NT2/D1 (cell line): ENCODE measurements around the gene CMPK2.

Source experiments
- DNase-seq: peaks from one replicate; pipeline ENCODE4 v3.0.0-alpha.2; 2011; ENCODE audit warnings: low read depth, low spot score
- H3K27me3 ChIP-seq: 2 replicates; pipeline ENCODE4 v1.6.0; 2011; ENCODE audit warnings: mild to moderate bottlenecking; ENCODE audit not compliant: insufficient read length, insufficient read depth
- H3K36me3 ChIP-seq: 2 replicates; pipeline ENCODE4 v1.6.1; 2011; ENCODE audit warnings: mild to moderate bottlenecking, low read length, mixed read lengths; ENCODE audit not compliant: insufficient read depth, insufficient read length
- H3K4me1 ChIP-seq: 2 replicates; pipeline ENCODE4 v1.5.1; 2011; ENCODE audit not compliant: insufficient read depth, insufficient read length
- H3K4me3 ChIP-seq: 2 replicates; pipeline ENCODE4 v1.5.1; 2011; ENCODE audit warnings: low read depth; ENCODE audit not compliant: insufficient read length
- H3K9ac ChIP-seq: 2 replicates; pipeline ENCODE4 v1.6.0; 2011; ENCODE audit warnings: low read depth; ENCODE audit not compliant: insufficient read length
- H3K9me3 ChIP-seq: 2 replicates; pipeline ENCODE4 v1.5.1; 2011; ENCODE audit warnings: mild to moderate bottlenecking, low read length; ENCODE audit not compliant: insufficient read depth
- SUZ12 ChIP-seq: IDR thresholded peaks from 2 replicates; pipeline ENCODE4 v1.6.1; 2011; ENCODE audit not compliant: insufficient read length, insufficient read depth; ENCODE audit errors: extremely low read depth
- YY1 ChIP-seq: IDR thresholded peaks from 2 replicates; pipeline ENCODE4 v1.6.1; 2011; ENCODE audit not compliant: insufficient read length, insufficient read depth
- ZNF274 ChIP-seq: IDR thresholded peaks from 2 replicates; pipeline ENCODE4 v1.6.1; 2011; ENCODE audit warnings: mild to moderate bottlenecking, low read depth, low read length

CMPK2 gene

DNA sequence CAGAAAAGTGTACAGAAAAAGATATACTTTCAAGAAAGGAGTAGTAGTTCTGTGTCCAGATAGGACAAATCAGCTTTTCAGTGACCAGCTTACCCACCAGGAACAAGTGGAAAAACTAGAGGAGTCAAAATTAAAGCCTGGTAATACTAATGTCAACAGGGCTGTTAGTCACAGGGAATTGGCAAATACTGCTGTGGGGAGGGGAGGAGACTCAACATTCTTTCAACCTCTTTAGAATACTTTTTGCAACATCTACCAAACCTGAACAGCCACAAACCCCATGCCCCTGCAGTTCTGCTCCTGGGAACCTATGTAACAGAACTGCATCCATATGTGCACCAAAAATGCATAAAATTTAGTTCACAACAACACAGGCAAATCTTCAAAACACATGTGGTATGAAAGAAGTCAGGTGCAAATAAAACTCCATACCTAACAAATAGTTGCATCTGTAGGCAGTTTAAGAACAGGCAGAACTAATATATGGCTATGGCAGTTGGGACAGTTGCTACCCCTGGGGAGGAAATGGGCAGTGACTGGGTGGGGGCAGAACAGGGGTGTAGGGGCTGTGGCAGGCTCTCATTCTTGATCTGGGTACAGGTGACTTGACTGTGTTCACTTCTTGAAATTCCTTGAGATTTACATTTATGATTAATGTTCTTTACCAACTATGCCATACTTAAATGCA lies 9.7 kb downstream of the CMPK2 start:
- no peak for TF ChIP-seq YY1
- no peak for TF ChIP-seq ZNF274
- TF ChIP-seq SUZ12: no peak
- H3K4me3 ChIP-seq: no peak overlapping the region

DNA sequence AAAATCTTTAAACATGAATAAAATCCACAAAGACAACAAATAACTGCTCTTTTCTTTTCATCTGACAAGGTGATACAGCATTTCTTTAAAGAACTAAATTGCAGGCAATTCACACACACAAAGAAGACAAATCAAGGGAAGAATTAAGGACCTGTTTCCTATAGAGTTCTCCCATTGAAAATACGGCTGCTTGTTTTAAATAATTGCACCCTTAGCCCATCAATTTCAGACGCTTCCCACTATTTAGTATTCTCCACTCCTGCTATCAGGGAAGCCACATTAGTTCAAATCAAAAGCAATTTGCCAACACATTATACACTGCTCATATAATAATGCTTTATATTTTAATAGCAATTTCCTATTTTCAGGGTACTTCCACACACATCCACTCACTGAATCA lies 11.3 kb downstream of the CMPK2 start:
- TF ChIP-seq ZNF274: no peak
- no peak for TF ChIP-seq YY1
- no peak for TF ChIP-seq SUZ12
- DNase-seq: no peak
- Histone ChIP-seq H3K4me3 (no peak overlapping the region), H3K4me1 (no peaks in the 10 kb centered on the region), H3K27me3 (no peaks in the 10 kb centered on the region), H3K36me3 (no peaks in the 10 kb centered on the region), H3K9ac (no peak overlapping the region), H3K9me3 (peaks cover 8% of the 10 kb centered on the region; the same call in 1 of the 2 replicates)

More for the DNA sequence above, 9.7 kb downstream of the CMPK2 start:
- Histone ChIP-seq H3K9me3 (peaks cover 24% of the 10 kb centered on the region; the same call in 1 of the 2 replicates), H3K9ac (no peak overlapping the region), H3K4me1 (no peaks in the 10 kb centered on the region), H3K27me3 (no peaks in the 10 kb centered on the region), H3K36me3 (no peaks in the 10 kb centered on the region)
- DNase-seq: no peak

DNA sequence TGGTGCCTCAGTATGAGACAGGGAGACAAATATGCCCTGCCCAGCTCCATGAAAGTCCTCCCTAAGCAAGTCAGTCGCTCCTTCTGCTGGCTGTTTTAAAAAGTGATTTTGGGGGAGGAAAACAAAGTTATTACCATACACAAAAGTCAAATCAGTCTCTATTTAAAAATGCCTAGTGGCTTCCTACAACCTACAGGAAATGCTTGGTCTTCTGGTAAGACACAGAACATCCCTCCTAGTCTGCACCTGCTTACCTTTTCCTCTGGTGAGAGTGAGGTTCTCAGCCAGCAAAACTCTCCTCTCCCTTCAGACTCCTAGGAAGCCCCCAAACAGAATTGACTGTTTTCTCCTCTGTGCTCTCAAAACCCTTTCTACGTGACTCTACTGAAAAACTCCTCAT lies 13.5 kb downstream of the CMPK2 start:
- no peaks in the 10 kb centered on the region for H3K36me3 ChIP-seq
- DNase-seq: no peak
- no peaks in the 10 kb centered on the region for H3K27me3 ChIP-seq
- H3K9me3 ChIP-seq: peaks cover 8% of the 10 kb centered on the region
- H3K9ac ChIP-seq: no peak overlapping the region
- no peaks in the 10 kb centered on the region for H3K4me1 ChIP-seq
- H3K4me3 ChIP-seq: no peak overlapping the region
- TF ChIP-seq YY1 (no peak), ZNF274 (no peak), SUZ12 (no peak)

DNA sequence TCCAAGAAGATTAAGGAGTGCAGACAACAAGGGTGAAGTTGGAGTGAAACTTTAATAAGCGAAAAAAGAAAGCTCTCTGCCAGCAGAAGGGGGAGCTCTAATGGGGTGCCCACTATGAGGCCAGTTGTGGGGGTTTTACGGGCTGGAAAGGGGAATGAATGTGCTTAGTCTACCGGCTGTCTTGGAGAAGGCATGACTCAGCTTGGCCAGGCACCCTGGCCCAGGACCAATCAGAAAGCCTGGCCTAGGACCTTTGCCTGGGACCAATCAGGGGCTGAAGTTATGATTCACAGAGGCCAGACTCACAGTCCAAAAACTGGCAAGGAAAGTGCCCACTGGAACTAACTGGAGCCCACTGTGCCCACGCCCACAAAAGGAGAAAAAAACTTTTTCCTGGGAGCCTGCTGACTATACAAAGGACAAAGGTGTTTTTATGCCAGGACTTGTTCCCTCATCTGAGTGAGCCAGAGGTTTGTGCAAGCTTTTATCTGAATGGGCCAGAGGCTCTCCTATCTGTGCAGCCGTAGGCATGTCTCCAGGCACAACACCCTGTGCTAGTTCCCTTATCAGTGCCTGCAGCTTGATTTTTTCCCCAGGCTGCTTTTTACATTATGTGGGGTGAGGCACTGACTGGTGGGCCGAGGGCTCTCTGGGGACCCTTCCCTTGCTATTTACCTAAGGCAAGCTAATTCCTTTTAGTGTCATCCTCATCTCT lies 18.6 kb downstream of the CMPK2 start:
- no peaks in the 10 kb centered on the region for H3K36me3 ChIP-seq
- H3K4me1 ChIP-seq: no peaks in the 10 kb centered on the region
- no peak overlapping the region for H3K4me3 ChIP-seq
- no peak overlapping the region for H3K9ac ChIP-seq
- DNase-seq: no peak
- TF ChIP-seq YY1: no peak
- TF ChIP-seq ZNF274: no peak
- TF ChIP-seq SUZ12: no peak
- peaks cover 51% of the 10 kb centered on the region for H3K9me3 ChIP-seq
- H3K27me3 ChIP-seq: no peaks in the 10 kb centered on the region

DNA sequence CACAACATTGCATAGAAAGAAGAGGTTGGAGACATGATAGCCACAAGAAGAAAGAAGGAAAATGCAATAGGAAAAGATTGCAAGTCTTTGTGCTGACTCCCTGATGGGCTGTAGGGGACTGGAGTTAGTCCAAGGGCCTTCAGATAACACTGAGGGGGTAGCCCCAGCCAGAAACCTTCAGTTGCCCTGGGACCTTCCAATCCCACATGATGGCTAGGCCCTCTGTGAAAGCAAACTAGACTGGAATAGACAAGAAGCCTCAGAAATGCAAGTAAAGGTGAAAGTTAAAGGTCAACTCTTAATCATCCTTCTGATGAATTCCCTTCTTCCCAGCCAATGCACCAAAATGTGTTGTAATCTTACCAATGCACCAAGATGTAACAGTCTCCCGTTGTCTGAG lies 19.2 kb downstream of the CMPK2 start:
- Histone ChIP-seq H3K4me1 (no peaks in the 10 kb centered on the region), H3K27me3 (no peaks in the 10 kb centered on the region), H3K9ac (no peak overlapping the region), H3K36me3 (no peaks in the 10 kb centered on the region), H3K4me3 (no peak overlapping the region), H3K9me3 (peaks cover 51% of the 10 kb centered on the region)
- TF ChIP-seq SUZ12 (no peak), ZNF274 (no peak), YY1 (no peak)
- DNase-seq: no peak

DNA sequence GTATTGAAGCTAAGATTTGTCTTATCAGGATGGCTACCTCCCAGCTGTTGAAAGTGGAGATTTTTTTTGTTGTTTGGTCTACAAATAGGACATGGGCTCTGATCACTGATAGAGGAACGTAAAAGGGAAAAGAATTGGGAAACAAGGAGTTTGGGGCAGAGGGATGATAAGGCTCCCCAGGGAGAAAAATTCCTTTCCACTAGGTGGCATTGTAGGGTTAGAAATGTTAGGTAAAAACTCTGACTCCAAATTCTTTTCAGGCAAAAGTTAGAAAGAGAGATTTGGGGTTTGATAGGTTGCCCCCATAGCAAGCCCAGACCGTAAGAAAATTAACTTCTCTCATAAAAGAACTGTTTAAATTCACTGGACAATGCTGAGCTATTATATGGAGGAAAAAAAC lies 19.8 kb downstream of the CMPK2 start:
- Histone ChIP-seq H3K36me3 (no peaks in the 10 kb centered on the region), H3K9ac (no peak overlapping the region), H3K27me3 (no peaks in the 10 kb centered on the region), H3K9me3 (peaks cover 51% of the 10 kb centered on the region), H3K4me1 (no peaks in the 10 kb centered on the region), H3K4me3 (no peak overlapping the region)
- no peak for DNase-seq
- TF ChIP-seq SUZ12 (no peak), ZNF274 (no peak), YY1 (no peak)

DNA sequence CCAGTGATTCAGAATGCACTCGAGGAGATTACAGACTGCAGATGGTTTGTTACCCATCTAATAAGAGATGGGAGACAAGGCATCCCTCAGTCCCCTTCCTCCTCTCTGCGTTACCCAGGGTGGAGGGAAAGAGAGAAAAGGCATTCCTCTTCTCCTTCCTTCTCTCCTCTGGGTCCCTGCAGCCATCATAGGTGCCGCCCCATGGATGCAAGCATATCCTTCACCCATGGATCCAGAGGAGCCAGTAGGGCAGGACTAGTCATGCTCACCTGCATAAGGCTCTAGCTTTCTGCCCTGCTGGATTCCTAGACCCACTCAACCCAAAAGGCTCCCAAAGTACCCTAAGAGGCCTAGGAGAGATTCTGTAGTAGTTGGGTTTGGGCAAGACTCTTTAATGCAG lies 20.4 kb downstream of the CMPK2 start:
- Histone ChIP-seq H3K4me3 (no peak overlapping the region), H3K9me3 (peaks cover 51% of the 10 kb centered on the region), H3K9ac (no peak overlapping the region), H3K27me3 (no peaks in the 10 kb centered on the region), H3K36me3 (no peaks in the 10 kb centered on the region), H3K4me1 (no peaks in the 10 kb centered on the region)
- no peak for DNase-seq
- TF ChIP-seq SUZ12 (no peak), ZNF274 (no peak), YY1 (no peak)
